ENCODE measurements around the gene CNDP2. TPM values are rescaled to one million over a fixed set of nuclear protein-coding genes. Genes with fewer than 3 reads are reported as not detected.

Gene CNDP2
- total and polyA plus RNA-seq, 3 donors from 2014 or later, result 72.0 to 84.5 (median 74.4) TPM

DNA sequence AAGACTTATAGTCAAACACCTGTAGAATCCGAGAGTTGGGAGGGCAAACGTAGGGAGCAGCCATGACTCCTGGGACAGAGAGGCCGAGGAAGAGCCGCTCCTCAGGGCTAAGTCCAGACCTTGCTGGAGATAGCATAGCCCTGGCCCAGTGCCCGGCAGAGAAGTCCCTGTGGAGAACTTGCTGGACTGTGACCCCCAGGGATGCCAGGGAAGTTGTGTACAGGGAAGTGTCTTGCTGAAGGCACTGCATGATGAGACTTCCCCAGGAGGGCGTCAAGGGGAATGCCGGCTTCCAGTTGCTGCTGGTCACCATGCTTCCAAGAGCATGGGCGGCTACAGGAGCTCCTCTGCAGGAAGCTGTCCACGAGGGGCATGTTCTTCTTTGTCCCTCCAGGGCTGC lies 29.6 kb downstream of the CNDP2 start:
- H3K9me3 ChIP-seq, result no peaks in the 10 kb centered on the region
- intact Hi-C loops (cut with DNase I; ENCODE audit: low total_unique reads), result no loop called here
- no peaks in the 10 kb centered on the region for H3K27me3 ChIP-seq
- no peak overlapping the region for H3K4me3 ChIP-seq
- no peak overlapping the region for H3K27ac ChIP-seq
- 76 to 78% methylated on average over 5 to 9 of the region's 9 CpGs for WGBS, 2 donors
- no peak for DNase-seq
- no peak for TF ChIP-seq POLR2A (IDR thresholded peaks at IDR 0.05)
- TF ChIP-seq, protein P1, sequence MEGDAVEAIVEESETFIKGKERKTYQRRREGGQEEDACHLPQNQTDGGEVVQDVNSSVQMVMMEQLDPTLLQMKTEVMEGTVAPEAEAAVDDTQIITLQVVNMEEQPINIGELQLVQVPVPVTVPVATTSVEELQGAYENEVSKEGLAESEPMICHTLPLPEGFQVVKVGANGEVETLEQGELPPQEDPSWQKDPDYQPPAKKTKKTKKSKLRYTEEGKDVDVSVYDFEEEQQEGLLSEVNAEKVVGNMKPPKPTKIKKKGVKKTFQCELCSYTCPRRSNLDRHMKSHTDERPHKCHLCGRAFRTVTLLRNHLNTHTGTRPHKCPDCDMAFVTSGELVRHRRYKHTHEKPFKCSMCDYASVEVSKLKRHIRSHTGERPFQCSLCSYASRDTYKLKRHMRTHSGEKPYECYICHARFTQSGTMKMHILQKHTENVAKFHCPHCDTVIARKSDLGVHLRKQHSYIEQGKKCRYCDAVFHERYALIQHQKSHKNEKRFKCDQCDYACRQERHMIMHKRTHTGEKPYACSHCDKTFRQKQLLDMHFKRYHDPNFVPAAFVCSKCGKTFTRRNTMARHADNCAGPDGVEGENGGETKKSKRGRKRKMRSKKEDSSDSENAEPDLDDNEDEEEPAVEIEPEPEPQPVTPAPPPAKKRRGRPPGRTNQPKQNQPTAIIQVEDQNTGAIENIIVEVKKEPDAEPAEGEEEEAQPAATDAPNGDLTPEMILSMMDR (IDR thresholded peaks at IDR 0.05), result no peak
- H3K4me1 ChIP-seq, result no peaks in the 10 kb centered on the region
- H3K36me3 ChIP-seq (ENCODE audit: low read depth, missing control alignments), result no peaks in the 10 kb centered on the region

GRCh38 chr18:74526488-74526887 lies 30.3 kb downstream of the CNDP2 start:
- Histone ChIP-seq H3K27me3 (no peaks in the 10 kb centered on the region), H3K4me1 (no peaks in the 10 kb centered on the region), H3K27ac (no peak overlapping the region), H3K4me3 (no peak overlapping the region), H3K9me3 (no peaks in the 10 kb centered on the region), H3K36me3 (ENCODE audit: low read depth, missing control alignments) (no peaks in the 10 kb centered on the region)
- TF ChIP-seq POLR2A (IDR thresholded peaks at IDR 0.05), result no peak
- TF ChIP-seq, protein P1 (IDR thresholded peaks at IDR 0.05), result no peak
- WGBS, 2 donors, result 40 to 48% methylated on average over 2 of the region's 2 CpGs
- DNase-seq, result no peak
- intact Hi-C loops (cut with DNase I; ENCODE audit: low total_unique reads), result no loop called here

DNA sequence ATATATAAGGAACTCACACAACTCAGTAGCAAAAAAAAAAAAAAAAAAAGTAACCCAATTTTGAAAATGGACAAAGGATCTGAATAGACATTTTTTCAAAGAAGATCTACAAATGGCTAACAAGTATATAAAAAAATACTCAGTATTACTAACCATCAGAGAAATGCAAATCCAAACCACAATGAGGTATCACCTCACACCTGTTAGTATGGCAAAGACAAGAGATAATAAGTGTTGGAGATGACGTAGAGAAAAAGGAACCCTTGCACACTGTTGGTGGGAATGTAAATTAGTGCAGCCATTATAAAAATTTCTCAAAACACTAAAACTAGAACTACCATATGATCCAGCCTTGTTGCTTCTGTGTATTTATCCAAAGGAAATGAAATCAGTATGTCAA lies 32.3 kb downstream of the CNDP2 start:
- no peaks in the 10 kb centered on the region for H3K4me1 ChIP-seq
- H3K36me3 ChIP-seq (ENCODE audit: low read depth, missing control alignments), result no peaks in the 10 kb centered on the region
- H3K9me3 ChIP-seq, result no peaks in the 10 kb centered on the region
- H3K4me3 ChIP-seq, result no peak overlapping the region
- DNase-seq, result no peak
- WGBS, 2 donors, result 95 to 100% methylated on average over 1 of the region's 1 CpG
- no peak overlapping the region for H3K27ac ChIP-seq
- TF ChIP-seq, protein P1 (IDR thresholded peaks at IDR 0.05), result no peak
- TF ChIP-seq POLR2A (IDR thresholded peaks at IDR 0.05), result no peak
- intact Hi-C loops (cut with DNase I; ENCODE audit: low total_unique reads), result no loop called here
- no peaks in the 10 kb centered on the region for H3K27me3 ChIP-seq

DNA sequence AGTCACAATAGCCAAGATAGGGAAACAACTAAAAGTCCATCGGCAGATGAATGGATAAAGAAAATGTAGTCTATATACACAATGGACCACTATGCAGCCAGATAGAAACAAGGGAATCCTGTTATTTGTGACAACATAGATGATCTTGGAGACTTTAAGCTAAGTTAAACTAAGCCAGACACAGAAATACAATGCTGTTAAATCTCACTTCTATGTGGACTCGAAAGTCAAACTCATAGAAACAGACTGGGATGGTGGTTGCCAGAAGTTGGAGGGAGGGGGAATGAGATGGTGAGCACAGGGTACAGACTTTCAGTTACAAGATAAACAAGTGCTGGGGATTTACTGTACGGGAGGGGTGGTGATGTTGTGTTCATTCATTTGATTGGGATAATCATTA lies 32.8 kb downstream of the CNDP2 start:
- Histone ChIP-seq H3K27ac (no peak overlapping the region), H3K9me3 (no peaks in the 10 kb centered on the region), H3K36me3 (ENCODE audit: low read depth, missing control alignments) (no peaks in the 10 kb centered on the region), H3K27me3 (no peaks in the 10 kb centered on the region), H3K4me1 (no peaks in the 10 kb centered on the region), H3K4me3 (no peak overlapping the region)
- DNase-seq, result no peak
- intact Hi-C loops (cut with DNase I; ENCODE audit: low total_unique reads), result no loop called here
- TF ChIP-seq POLR2A (IDR thresholded peaks at IDR 0.05), result no peak
- TF ChIP-seq, protein P1 (IDR thresholded peaks at IDR 0.05), result no peak
- WGBS, 2 donors, result 92 to 93% methylated on average over 3 of the region's 3 CpGs

DNA sequence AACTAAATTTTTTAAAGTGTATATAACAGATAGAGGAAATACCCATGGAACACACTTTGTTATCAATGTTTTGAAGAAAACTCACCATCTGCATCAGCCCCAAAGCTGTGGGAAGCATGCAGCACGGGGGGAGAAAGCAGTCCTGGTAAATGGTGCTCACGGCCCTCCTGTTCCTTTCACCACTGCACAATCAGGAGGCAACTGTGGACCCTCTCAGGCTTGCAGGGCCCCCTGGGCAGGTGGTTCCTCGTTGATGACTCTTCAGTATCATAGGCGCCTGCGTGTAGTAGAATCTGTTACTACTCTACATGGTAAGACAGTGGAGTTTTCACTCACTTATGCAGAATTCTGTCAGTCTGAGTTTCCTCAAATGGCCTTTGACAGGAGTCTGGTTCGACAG lies 33.2 kb downstream of the CNDP2 start:
- Histone ChIP-seq H3K27ac (no peak overlapping the region), H3K27me3 (no peaks in the 10 kb centered on the region), H3K4me3 (no peak overlapping the region), H3K9me3 (no peaks in the 10 kb centered on the region), H3K4me1 (no peaks in the 10 kb centered on the region), H3K36me3 (ENCODE audit: low read depth, missing control alignments) (no peaks in the 10 kb centered on the region)
- no peak for TF ChIP-seq POLR2A (IDR thresholded peaks at IDR 0.05)
- TF ChIP-seq, protein P1 (IDR thresholded peaks at IDR 0.05), result no peak
- DNase-seq, result no peak
- WGBS, 2 donors, result 86 to 93% methylated on average over 6 of the region's 6 CpGs
- intact Hi-C loops (cut with DNase I; ENCODE audit: low total_unique reads), result no loop called here
